Rectal smooth muscle tissue (tissue), 1 donor: ENCODE measurements around the gene VPS37D.

Source experiments
- H3K27ac ChIP-seq: one replicate; pipeline ENCODE4 v1.7.0; 2013; ENCODE audit warnings: low read depth, low read length, inconsistent platforms
- H3K27me3 ChIP-seq: one replicate; pipeline ENCODE4 v1.7.0; 2013; ENCODE audit warnings: low read length; ENCODE audit not compliant: control insufficient read depth, insufficient read depth
- H3K36me3 ChIP-seq: one replicate; pipeline ENCODE4 v1.7.0; 2013; ENCODE audit warnings: low read length; ENCODE audit not compliant: control insufficient read depth, insufficient read depth
- H3K4me1 ChIP-seq: one replicate; pipeline ENCODE4 v1.7.0; 2013; ENCODE audit warnings: low read length; ENCODE audit not compliant: control insufficient read depth, insufficient read depth
- H3K4me3 ChIP-seq: one replicate; pipeline ENCODE4 v1.7.0; 2013; ENCODE audit warnings: low read length
- H3K9ac ChIP-seq: one replicate; pipeline ENCODE4 v1.7.0; 2013; ENCODE audit warnings: low read length

VPS37D gene

DNA sequence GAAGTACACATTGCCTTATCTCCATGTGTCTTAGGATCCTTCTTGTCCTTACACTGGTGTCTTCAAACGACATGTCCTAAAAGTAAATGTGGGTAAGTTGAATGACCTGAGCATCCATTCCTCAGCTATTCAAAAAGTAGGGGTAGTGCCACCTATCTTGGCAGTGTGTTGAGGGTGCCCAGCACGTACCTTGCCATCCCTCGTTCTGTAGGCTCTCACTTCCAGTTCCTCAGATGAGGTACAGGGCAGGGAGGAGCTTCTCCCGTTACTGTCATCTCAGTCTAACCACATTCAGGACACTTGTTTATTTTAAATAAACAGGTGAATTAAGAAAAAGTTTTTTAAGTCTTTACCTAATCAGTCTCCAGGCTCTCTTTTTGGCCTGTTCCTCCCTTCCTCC is 28.7 kb downstream of the VPS37D start:
- no peak overlapping the region for H3K9ac ChIP-seq
- H3K36me3 ChIP-seq: peaks cover 66% of the 10 kb centered on the region
- no peak overlapping the region for H3K4me3 ChIP-seq
- H3K27ac ChIP-seq: no peak overlapping the region
- no peaks in the 10 kb centered on the region for H3K4me1 ChIP-seq
- H3K27me3 ChIP-seq: no peaks in the 10 kb centered on the region

DNA sequence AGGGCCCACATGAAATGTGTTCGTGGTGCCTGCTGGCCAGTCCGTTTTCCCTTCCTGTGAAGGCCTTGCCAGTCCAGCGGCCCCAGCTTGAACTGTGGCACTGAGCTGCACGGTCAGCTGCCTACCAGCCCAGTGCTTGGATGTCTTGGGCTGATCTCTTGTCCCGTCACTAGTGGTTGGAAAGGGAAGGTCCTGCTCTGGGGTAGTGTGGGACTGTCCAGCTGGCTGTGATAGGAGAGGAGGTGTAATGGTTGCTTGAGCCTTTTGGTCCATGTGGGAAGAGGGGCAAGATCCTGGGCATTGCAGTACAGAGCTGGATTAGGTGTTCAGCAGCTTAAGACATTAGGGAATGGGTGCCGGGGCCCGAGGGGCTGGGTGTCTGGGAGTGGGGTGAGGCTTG is 30.8 kb downstream of the VPS37D start:
- no peaks in the 10 kb centered on the region for H3K27me3 ChIP-seq
- no peak overlapping the region for H3K4me3 ChIP-seq
- H3K36me3 ChIP-seq: peaks cover 49% of the 10 kb centered on the region
- H3K9ac ChIP-seq: no peak overlapping the region
- no peaks in the 10 kb centered on the region for H3K4me1 ChIP-seq
- no peak overlapping the region for H3K27ac ChIP-seq

DNA sequence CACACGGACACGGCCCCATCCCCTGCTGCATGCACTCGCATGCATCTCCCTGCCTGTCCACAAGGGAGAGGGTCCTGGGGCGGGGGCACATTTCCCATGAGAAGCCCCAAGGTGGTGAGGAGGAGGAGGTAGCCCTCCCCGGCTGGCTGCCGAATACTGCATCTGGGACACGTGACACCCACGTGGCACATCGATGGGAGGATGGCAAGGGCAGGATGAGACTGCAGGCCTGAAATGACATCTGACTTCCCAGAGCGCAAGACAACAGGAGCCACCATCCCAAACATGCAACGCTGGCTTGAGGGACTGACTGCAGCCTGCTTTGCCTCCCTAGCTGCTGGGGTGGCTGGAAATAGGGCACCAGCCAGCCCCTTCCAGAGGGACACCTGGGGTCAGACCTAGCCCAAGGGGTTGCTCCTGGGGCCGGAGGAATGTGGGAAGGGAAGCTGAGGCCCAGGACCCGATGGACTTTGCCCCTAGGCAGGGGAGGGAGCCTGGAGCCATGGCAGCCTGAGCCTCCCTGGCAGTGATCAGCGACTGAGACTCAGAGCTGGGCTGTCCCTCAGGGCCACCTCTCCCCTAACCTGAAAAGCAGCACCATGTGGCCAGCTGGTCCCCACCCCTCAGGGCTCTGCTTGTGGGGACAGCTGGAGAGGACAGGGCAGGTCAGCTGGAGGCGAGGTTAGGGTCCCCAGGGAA is 31.9 kb downstream of the VPS37D start:
- no peak overlapping the region for H3K27ac ChIP-seq
- H3K4me1 ChIP-seq: peaks cover 5% of the 10 kb centered on the region
- H3K4me3 ChIP-seq: no peak overlapping the region
- H3K9ac ChIP-seq: no peak overlapping the region
- H3K36me3 ChIP-seq: peaks cover 39% of the 10 kb centered on the region
- no peaks in the 10 kb centered on the region for H3K27me3 ChIP-seq

DNA sequence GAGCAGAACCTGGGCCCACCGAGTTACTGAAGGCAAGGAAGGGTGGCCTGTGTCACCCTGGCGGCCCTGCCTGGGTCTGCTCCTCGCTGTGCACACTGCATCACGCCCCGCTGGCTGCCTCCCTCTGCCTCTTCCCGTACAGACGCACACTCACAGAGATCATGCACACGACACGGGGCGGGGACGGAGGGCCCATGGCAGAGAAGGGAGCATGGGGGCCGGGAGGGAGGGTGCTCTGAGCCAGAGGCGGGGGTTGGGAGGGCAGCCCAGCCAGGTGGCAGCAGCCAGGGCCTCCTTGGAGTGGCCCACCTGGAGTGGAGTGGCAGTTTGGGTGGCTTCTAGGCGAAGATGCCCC is 32.4 kb downstream of the VPS37D start:
- Histone ChIP-seq H3K36me3 (peaks cover 35% of the 10 kb centered on the region), H3K27me3 (no peaks in the 10 kb centered on the region), H3K9ac (no peak overlapping the region), H3K27ac (no peak overlapping the region), H3K4me3 (no peak overlapping the region), H3K4me1 (peaks cover 10% of the 10 kb centered on the region)

DNA sequence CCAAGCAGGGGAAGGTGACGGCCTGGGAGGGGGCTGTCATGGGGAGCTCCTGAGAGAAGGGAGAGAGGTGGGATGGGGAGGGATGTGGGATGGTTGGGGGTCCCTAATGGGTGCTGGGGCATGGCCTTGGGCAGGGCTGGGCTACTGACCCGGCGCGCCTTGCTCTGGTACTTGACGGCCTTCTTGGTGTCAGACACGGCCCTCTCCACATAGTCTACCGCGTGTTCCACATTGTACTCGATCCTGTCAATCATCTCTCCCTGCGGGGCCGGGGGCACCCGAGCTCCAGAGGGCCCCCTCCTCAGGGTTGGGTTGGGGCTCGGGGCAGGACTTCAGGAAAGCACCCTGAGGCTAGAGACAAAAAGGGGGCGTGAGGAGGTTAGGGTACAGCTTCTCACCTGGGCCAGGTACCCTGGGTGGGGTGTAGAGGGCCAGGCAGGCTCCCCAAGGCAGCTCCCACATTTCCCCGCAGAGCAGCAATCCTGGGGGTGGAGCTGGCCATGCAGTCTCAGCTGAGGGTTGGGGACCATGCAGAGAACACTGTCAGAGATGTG is 33.0 kb downstream of the VPS37D start:
- no peak overlapping the region for H3K27ac ChIP-seq
- no peak overlapping the region for H3K4me3 ChIP-seq
- no peaks in the 10 kb centered on the region for H3K27me3 ChIP-seq
- no peak overlapping the region for H3K9ac ChIP-seq
- peaks cover 11% of the 10 kb centered on the region for H3K4me1 ChIP-seq
- H3K36me3 ChIP-seq: peaks cover 32% of the 10 kb centered on the region

DNA sequence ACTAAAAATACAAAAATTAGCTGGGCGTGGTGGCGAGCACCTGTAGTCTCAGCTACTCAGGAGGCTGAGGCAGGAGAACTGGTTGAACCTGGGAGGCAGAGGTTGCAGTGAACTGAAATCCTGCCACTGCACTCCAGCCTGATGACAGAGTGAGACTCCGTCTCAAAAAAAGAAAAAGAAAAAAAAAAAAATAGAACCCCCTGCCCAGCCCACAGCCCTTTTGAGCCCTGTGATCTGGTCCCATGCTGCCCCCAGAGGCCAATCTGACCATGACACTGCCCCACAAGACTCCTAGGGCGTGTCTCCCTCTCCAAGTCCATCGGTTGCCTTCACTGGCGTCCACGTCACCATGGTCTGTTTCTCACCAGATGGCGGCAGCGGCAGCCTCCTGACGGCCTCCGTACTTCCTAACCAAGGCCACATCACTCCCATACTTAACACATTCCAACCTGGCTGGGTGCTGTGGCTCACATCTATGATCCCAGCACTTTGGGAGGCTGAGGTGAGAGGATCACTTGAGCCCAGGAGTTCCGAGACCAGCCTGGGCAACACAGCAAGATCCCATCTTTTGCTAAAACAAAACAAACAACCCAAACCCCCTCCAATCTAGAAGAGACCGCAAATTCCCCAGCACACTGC is 33.8 kb downstream of the VPS37D start:
- Histone ChIP-seq H3K27ac (no peak overlapping the region), H3K4me3 (no peak overlapping the region), H3K36me3 (peaks cover 27% of the 10 kb centered on the region), H3K9ac (no peak overlapping the region), H3K27me3 (no peaks in the 10 kb centered on the region), H3K4me1 (peaks cover 11% of the 10 kb centered on the region)

DNA sequence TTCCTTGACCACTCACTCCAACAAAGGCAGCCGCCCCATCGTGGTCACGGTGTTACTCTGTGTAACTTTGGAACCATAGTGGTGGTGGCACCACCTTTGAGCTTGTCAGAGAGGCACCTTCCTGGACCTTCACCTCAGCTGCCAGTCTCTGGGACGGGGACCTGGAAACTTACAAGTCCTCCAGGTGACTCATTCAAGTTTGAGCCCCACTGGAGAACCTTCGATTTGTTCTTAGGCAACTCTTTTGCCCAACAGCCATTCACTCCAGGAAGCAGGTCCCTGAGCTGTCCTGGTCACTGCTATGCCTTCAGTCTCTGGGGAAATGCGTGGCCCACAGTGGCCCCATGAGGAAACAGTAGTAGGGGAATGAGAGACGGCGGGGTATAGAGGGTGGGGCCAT is 34.6 kb downstream of the VPS37D start:
- H3K4me1 ChIP-seq: peaks cover 11% of the 10 kb centered on the region
- peaks cover 20% of the 10 kb centered on the region for H3K36me3 ChIP-seq
- no peak overlapping the region for H3K9ac ChIP-seq
- H3K27ac ChIP-seq: no peak overlapping the region
- H3K4me3 ChIP-seq: no peak overlapping the region
- no peaks in the 10 kb centered on the region for H3K27me3 ChIP-seq

DNA sequence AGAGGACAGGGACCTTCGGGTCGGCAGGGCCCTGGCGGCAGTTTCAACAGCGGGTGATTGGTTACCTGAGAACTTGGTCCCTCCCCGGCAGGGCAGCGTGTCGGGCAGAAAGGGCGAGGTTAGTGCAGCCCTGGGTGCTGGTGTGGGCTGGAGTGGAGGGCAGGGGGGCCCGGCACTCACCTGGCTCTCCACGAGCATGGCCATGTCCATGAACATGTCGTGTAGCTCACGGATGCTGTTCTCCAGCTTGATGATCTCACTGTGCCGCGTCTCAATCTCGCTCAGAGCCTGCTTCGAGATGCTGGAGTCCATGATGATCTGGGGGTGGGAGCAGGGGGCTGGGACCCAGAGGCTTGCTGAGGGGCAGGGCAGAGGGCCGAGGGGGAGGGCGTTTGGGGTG is 35.0 kb downstream of the VPS37D start:
- H3K9ac ChIP-seq: no peak overlapping the region
- H3K4me3 ChIP-seq: no peak overlapping the region
- H3K36me3 ChIP-seq: peaks cover 16% of the 10 kb centered on the region
- peaks cover 11% of the 10 kb centered on the region for H3K4me1 ChIP-seq
- H3K27ac ChIP-seq: no peak overlapping the region
- H3K27me3 ChIP-seq: no peaks in the 10 kb centered on the region

DNA sequence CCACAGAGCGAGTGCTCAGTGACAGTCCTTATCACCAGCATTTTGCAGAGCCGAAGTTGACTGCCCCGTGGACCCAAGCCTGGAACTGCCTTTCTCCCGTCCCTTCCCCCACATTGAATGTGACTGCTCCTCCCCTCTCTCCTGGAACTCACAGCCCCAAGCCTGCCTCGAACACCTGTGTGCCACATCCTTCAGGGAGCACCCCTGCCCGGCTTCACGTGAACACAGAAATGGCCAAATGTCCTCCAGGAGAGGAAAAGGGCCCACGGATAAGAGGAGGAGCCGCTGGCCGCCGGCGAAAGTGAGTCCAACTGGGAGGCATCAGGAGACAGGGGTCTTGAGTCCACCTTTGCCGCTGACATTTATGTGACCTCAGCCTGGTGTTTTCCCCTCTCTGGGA is 35.6 kb downstream of the VPS37D start:
- H3K27ac ChIP-seq: no peak overlapping the region
- no peak overlapping the region for H3K9ac ChIP-seq
- H3K27me3 ChIP-seq: no peaks in the 10 kb centered on the region
- peaks cover 11% of the 10 kb centered on the region for H3K4me1 ChIP-seq
- H3K36me3 ChIP-seq: peaks cover 16% of the 10 kb centered on the region
- H3K4me3 ChIP-seq: peak overlapping the region; percentile 19

DNA sequence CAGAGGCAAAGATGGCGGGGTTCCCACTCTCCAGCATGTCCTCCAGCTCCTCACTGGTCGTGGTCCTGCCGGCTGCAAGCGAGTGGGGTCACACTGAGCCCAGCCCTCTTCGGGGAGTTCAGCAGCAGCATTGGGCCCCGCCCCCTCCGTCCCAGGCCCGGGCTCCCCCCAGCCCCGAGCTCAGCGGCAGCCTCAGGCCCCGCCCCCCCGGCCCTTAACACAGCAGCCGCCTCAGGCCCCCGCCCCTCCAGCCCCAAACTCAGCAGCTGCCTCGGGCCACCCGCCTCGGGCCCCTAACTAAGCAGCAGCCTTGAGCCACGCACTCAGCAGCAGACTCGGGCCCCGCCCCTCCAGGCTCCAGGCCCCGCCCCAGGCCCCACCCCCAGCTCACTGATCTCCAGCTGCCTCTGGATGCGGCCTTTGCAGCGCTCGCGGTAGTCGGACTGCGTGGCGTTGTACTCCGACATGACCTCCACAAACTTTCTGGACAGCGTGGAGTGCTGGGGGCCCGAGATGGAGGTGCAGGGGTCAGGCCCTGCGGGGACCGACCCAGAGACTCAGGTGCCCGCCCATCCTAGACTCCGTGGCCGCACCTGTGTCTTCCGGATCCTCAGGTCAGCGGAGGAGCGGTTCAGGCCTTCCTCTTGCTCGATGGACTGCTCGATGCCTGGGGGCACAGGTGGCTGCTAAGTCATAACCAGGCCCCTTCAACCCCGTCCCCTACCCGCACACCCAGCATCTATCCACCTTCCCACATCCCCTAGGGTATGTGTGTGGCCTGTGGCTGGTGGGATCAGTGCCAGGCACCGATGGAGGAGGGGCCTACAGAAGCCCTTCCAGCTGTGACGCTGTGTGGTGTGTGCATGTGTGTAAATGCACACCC is 36.4 kb downstream of the VPS37D start:
- H3K27me3 ChIP-seq: no peaks in the 10 kb centered on the region
- peaks cover 11% of the 10 kb centered on the region for H3K36me3 ChIP-seq
- peak overlapping the region; percentile 28 for H3K4me3 ChIP-seq
- H3K27ac ChIP-seq: peak overlapping the region; percentile 72
- H3K9ac ChIP-seq: no peak overlapping the region
- peaks cover 11% of the 10 kb centered on the region for H3K4me1 ChIP-seq

DNA sequence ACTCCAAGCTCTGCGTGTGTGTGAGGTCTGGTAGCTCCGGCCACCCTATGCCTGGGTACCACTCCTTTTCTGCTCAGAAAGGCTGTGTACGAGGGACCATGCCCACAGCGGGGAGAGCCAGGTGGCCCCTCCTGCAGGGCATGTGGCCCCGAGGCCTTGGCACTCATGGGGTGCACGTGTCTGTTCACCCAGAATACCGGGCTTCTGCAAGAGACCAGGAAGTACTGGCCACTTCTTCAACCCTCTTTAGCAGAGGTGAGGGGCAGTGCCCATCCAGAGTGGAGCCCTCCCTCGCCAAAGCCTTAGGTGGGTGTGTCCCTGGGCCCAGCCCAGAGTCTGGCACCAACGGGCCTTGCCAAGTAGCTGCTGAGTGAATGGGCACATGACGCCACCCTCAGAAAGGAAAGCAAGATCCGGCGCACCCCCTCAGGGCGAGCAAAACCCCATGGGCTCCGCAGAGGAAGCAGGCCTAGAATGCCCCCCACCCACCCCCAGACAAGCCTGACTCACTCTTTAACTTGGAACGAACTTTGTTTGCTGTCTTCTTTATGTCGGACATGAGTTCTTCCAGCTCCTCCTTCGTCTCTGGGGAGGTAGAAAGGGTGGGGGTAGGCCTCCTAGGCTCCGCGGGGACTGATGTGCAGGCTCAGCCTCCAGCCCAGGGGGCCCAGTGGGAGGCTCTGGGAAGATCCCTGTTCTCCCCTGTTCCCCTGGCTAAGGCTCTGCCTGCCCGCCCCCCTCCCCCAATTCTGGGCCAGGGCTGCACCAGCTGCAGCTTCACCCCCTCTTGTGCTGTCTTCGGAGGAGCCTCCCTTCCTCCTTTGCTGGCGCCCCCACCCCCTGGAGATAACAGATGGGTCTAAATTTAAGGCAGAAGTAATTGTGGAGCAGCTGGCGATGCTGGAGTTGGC is 37.3 kb downstream of the VPS37D start:
- Histone ChIP-seq H3K36me3 (peaks cover 5% of the 10 kb centered on the region), H3K4me1 (peaks cover 11% of the 10 kb centered on the region), H3K27ac (peak overlapping the region; percentile 72), H3K27me3 (no peaks in the 10 kb centered on the region), H3K9ac (no peak overlapping the region), H3K4me3 (peak overlapping the region; percentile 28)
